H9 (cell line): ENCODE results near the gene ANKRD40. TPM values are rescaled to one million over a fixed set of nuclear protein-coding genes. Genes with fewer than 3 reads are reported as not detected.

Source experiments
- DNase-seq: peaks from one replicate; pipeline ENCODE4 v3.0.0-alpha.2; 2017
- H2AFZ ChIP-seq: one replicate; pipeline ENCODE4 v1.6.1; 2013; ENCODE audit warnings: mild to moderate bottlenecking, low read length, control low read depth, moderate library complexity
- H2AK5ac ChIP-seq: 2 replicates; pipeline ENCODE4 v1.6.1; 2013; ENCODE audit warnings: low read length, control low read depth, mixed read lengths; ENCODE audit not compliant: insufficient read length
- H2BK120ac ChIP-seq: one replicate; pipeline ENCODE4 v1.6.1; 2013; ENCODE audit warnings: low read depth, mild to moderate bottlenecking, low read length, control low read depth, inconsistent platforms; ENCODE audit not compliant: poor library complexity, severe bottlenecking
- H2BK12ac ChIP-seq: 2 replicates; pipeline ENCODE4 v1.6.1; 2013; ENCODE audit warnings: low read length, control low read depth, mixed read lengths, low read depth; ENCODE audit not compliant: insufficient read length
- H2BK15ac ChIP-seq: 2 replicates; pipeline ENCODE4 v1.6.1; 2013; ENCODE audit warnings: low read depth, low read length, control low read depth
- H2BK20ac ChIP-seq: one replicate; pipeline ENCODE4 v1.6.1; 2013; ENCODE audit warnings: low read depth, mild to moderate bottlenecking, low read length, control low read depth, inconsistent platforms; ENCODE audit not compliant: poor library complexity, severe bottlenecking
- H2BK5ac ChIP-seq: 2 replicates; pipeline ENCODE4 v1.6.1; 2013; ENCODE audit warnings: low read length, control low read depth, mixed read lengths; ENCODE audit not compliant: insufficient read length
- H3K14ac ChIP-seq: 2 replicates; pipeline ENCODE4 v1.6.1; 2013; ENCODE audit warnings: low read length, control low read depth; ENCODE audit not compliant: insufficient read depth
- H3K18ac ChIP-seq: 2 replicates; pipeline ENCODE4 v1.6.1; 2013; ENCODE audit warnings: low read depth, mild to moderate bottlenecking, mixed read lengths, low read length, control low read depth; ENCODE audit not compliant: insufficient read length
- H3K23ac ChIP-seq: 2 replicates; pipeline ENCODE4 v1.6.1; 2013; ENCODE audit warnings: low read length, control low read depth, mixed read lengths, low read depth; ENCODE audit not compliant: insufficient read length
- H3K23me2 ChIP-seq: 2 replicates; pipeline ENCODE4 v1.6.1; 2013; ENCODE audit warnings: low read depth, mild to moderate bottlenecking, mixed read lengths, low read length, control low read depth; ENCODE audit not compliant: insufficient read length, poor library complexity, severe bottlenecking
- H3K27ac ChIP-seq: 2 replicates; pipeline ENCODE4 v1.5.1; 2013; ENCODE audit warnings: low read length, control low read depth, mixed read lengths, low read depth; ENCODE audit not compliant: insufficient read length
- H3K27me3 ChIP-seq: 2 replicates; pipeline ENCODE4 v1.6.1; 2013; ENCODE audit warnings: low read length, control low read depth, inconsistent platforms; ENCODE audit not compliant: insufficient read depth
- H3K4ac ChIP-seq: 2 replicates; pipeline ENCODE4 v1.6.1; 2013; ENCODE audit warnings: low read depth, mild to moderate bottlenecking, control low read depth, inconsistent platforms, low read length, moderate library complexity
- H3K4me1 ChIP-seq: 2 replicates; pipeline ENCODE4 v1.6.1; 2013; ENCODE audit warnings: low read length, control low read depth, inconsistent platforms; ENCODE audit not compliant: insufficient read depth
- H3K4me2 ChIP-seq: 2 replicates; pipeline ENCODE4 v1.6.1; 2013; ENCODE audit warnings: low read length, control low read depth, mixed read lengths; ENCODE audit not compliant: insufficient read length, insufficient read depth
- H3K56ac ChIP-seq: 2 replicates; pipeline ENCODE4 v1.6.1; 2013; ENCODE audit warnings: low read depth, mild to moderate bottlenecking, mixed read lengths, low read length, control low read depth; ENCODE audit not compliant: insufficient read length
- H3K79me1 ChIP-seq: 2 replicates; pipeline ENCODE4 v1.6.1; 2013; ENCODE audit warnings: low read depth, mild to moderate bottlenecking, moderate library complexity, low read length, control low read depth, inconsistent platforms; ENCODE audit not compliant: insufficient read depth, poor library complexity, severe bottlenecking
- H3K79me2 ChIP-seq: 2 replicates; pipeline ENCODE4 v1.6.1; 2013; ENCODE audit warnings: low read length, control low read depth, inconsistent platforms; ENCODE audit not compliant: insufficient read depth
- H3K9ac ChIP-seq: 2 replicates; pipeline ENCODE4 v1.6.1; 2013; ENCODE audit warnings: low read length, control low read depth, mixed read lengths; ENCODE audit not compliant: insufficient read length; ENCODE audit errors: extremely low read depth
- H3K9me3 ChIP-seq: one replicate; pipeline ENCODE4 v1.6.1; 2013; ENCODE audit warnings: low read depth, low read length, inconsistent platforms; ENCODE audit not compliant: control insufficient read depth
- H3T11ph ChIP-seq: one replicate; pipeline ENCODE4 v1.6.1; 2013; ENCODE audit warnings: mild to moderate bottlenecking, low read length, control low read depth, inconsistent platforms
- H4K20me1 ChIP-seq: one replicate; pipeline ENCODE4 v1.6.1; 2013; ENCODE audit not compliant: control insufficient read depth, insufficient read length, insufficient read depth
- H4K5ac ChIP-seq: 2 replicates; pipeline ENCODE4 v1.6.1; 2013; ENCODE audit warnings: low read depth, mild to moderate bottlenecking, mixed read lengths, low read length, control low read depth; ENCODE audit not compliant: insufficient read length
- H4K8ac ChIP-seq: replicated peaks from 2 replicates; pipeline ENCODE4 v1.6.1; 2013; ENCODE audit warnings: low read length, control low read depth, mixed read lengths, low read depth; ENCODE audit not compliant: insufficient read length
- H4K91ac ChIP-seq: 2 replicates; pipeline ENCODE4 v1.6.1; 2013; ENCODE audit warnings: low read depth, mild to moderate bottlenecking, moderate library complexity, mixed read lengths, low read length, control low read depth; ENCODE audit not compliant: insufficient read length
- H3K27ac Mint-ChIP-seq, 3 experiments: 2 replicates in 2 of 3; 3 replicates in 1 of 3; pipeline ENCODE4 v1.8.0; 2020 to 2021; ENCODE audit warnings: mixed read lengths in 3 of 3, mild to moderate bottlenecking in 1 of 3, moderate library complexity in 1 of 3
- H3K27me3 Mint-ChIP-seq: 2 replicates; pipeline ENCODE4 v1.8.0; 2021; ENCODE audit warnings: low read depth, mild to moderate bottlenecking, moderate library complexity, mixed read lengths
- H3K36me3 Mint-ChIP-seq, 3 experiments: 2 replicates in 2 of 3; 3 replicates in 1 of 3; pipeline ENCODE4 v1.8.0; 2020 to 2021; ENCODE audit warnings: low read depth in 3 of 3, mixed read lengths in 3 of 3; ENCODE audit not compliant: insufficient read depth in 1 of 3
- H3K4me1 Mint-ChIP-seq, 2 experiments: 2 replicates each; pipeline ENCODE4 v1.8.0; 2020; ENCODE audit warnings: mixed read lengths in 2 of 2
- H3K4me3 Mint-ChIP-seq, 2 experiments: 2 replicates in 1 of 2; 3 replicates in 1 of 2; pipeline ENCODE4 v1.8.0; 2020 to 2021; ENCODE audit warnings: mild to moderate bottlenecking in 2 of 2, mixed read lengths in 2 of 2, moderate library complexity in 1 of 2
- H3K9me3 Mint-ChIP-seq, 2 experiments: 2 replicates in 1 of 2; 3 replicates in 1 of 2; pipeline ENCODE4 v1.8.0; 2020; ENCODE audit warnings: mild to moderate bottlenecking in 2 of 2, mixed read lengths in 2 of 2, moderate library complexity in 1 of 2
- WGBS: extraction: QIAGEN DNeasy Blood & Tissue Kit; methylation state at CpG from one replicate; pipeline ENCODE4 v1.1.7; 2013; ENCODE audit warnings: missing lambda C conversion rate, low lambda C conversion rate, mixed read lengths; ENCODE audit not compliant: insufficient read length; ENCODE audit errors: extremely low coverage; 5-methylcytosine and 5-hydroxymethylcytosine counted together
- total RNA-seq: library from RNA; stranded (reverse); gene quantifications from 2 replicates; pipeline ENCODE4 v1.2.1, GENCODE V29; 2021
- TF ChIP-seq, protein P1 (sequence below): fragments of 200-600 bp; sonication (generic); conservative IDR thresholded peaks from 3 replicates; pipeline ENCODE4 v1.8.0; 2021; ENCODE audit warnings: antibody characterized with exemption, mild to moderate bottlenecking

ANKRD40 gene
- total RNA-seq, 1 experiment from 2014 or later: 54.3 TPM

DNA sequence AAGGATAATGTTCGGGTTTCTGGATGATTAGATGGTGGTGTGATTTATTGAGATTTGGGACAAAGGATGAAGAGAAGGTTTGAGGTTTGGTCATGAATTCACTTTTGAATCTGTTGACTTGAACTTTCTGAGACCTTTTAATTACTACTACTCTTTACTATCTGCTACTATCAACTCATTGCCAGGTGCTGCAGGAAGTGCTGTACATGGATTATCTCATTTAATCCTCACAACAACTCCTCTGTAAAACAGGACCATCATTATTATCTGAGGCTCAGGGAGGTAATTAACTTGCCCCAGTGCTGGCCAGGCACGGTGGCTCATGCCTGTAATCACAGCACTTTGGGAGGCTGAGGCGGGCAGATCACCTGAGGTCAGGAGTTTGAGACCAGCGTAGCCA, 2.9 kb upstream of the ANKRD40 start:
- Histone ChIP-seq H2BK12ac (no peak overlapping the region), H3K4me2 (no peak overlapping the region), H3K79me2 (no peaks in the 10 kb centered on the region), H2BK120ac (no peak overlapping the region), H3K14ac (no peak overlapping the region), H3K23me2 (peaks cover 5% of the 10 kb centered on the region), H3K4me1 (no peaks in the 10 kb centered on the region; the same call in 1 of the 2 replicates), H3K23ac (no peak overlapping the region), H3K79me1 (peaks cover 2% of the 10 kb centered on the region), H3K27me3 (no peaks in the 10 kb centered on the region), H2BK15ac (no peak overlapping the region), H4K20me1 (no peaks in the 10 kb centered on the region), H4K5ac (no peak overlapping the region), H3K4ac (no peak overlapping the region), H2AFZ (no peak overlapping the region), H3K56ac (no peak overlapping the region), H3K9ac (no peak overlapping the region), H3K18ac (no peak overlapping the region), H4K91ac (no peak overlapping the region), H2AK5ac (no peak overlapping the region), H3K9me3 (no peaks in the 10 kb centered on the region), H4K8ac (no peak overlapping the region), H2BK20ac (no peak overlapping the region), H2BK5ac (no peak overlapping the region), H3T11ph (no peak overlapping the region), H3K27ac (no peak overlapping the region)
- H3K36me3 Mint-ChIP-seq: peaks cover 0 to 4% (median 0%) of the 10 kb centered on the region in 3 experiments; a peak in 2 of 7 replicates
- H3K27ac Mint-ChIP-seq: peak overlapping the region in 1 of 3 experiments; percentile 34; a peak in 1 of 7 replicates
- H3K9me3 Mint-ChIP-seq: no peaks in the 10 kb centered on the region
- no peak overlapping the region for H3K4me3 Mint-ChIP-seq
- no peaks in the 10 kb centered on the region; the same call in 1 of the 2 replicates for H3K27me3 Mint-ChIP-seq
- WGBS: no CpG with 5 or more reads among the region's 4 CpGs
- TF ChIP-seq, protein P1, sequence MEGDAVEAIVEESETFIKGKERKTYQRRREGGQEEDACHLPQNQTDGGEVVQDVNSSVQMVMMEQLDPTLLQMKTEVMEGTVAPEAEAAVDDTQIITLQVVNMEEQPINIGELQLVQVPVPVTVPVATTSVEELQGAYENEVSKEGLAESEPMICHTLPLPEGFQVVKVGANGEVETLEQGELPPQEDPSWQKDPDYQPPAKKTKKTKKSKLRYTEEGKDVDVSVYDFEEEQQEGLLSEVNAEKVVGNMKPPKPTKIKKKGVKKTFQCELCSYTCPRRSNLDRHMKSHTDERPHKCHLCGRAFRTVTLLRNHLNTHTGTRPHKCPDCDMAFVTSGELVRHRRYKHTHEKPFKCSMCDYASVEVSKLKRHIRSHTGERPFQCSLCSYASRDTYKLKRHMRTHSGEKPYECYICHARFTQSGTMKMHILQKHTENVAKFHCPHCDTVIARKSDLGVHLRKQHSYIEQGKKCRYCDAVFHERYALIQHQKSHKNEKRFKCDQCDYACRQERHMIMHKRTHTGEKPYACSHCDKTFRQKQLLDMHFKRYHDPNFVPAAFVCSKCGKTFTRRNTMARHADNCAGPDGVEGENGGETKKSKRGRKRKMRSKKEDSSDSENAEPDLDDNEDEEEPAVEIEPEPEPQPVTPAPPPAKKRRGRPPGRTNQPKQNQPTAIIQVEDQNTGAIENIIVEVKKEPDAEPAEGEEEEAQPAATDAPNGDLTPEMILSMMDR: no peak
- DNase-seq: no peak
- peaks cover 24 to 28% of the 10 kb centered on the region in 2 experiments for H3K4me1 Mint-ChIP-seq
